Esophagus muscularis mucosa (tissue), 3 donors: ENCODE measurements around the gene MEGF6.

Experiments used
- CTCF ChIP-seq, 3 experiments: fragments of 200-600 bp in 2 of 3; fragments of 450-650 bp in 1 of 3; sonication (generic) in 2 of 3; IDR thresholded peaks; one replicate each; pipeline ENCODE4 v1.5.1; 2017 to 2019; ENCODE audit warnings: antibody characterized with exemption in 3 of 3, mild to moderate bottlenecking in 2 of 3, moderate library complexity in 1 of 3
- POLR2A ChIP-seq: fragments of 450-650 bp; IDR thresholded peaks from one replicate; pipeline ENCODE4 v1.6.1; 2017; ENCODE audit warnings: antibody characterized with exemption, moderate library complexity, mild to moderate bottlenecking, low read depth

- TF ChIP-seq CTCF (IDR thresholded peaks at IDR 0.05) (no peak), POLR2A (no peak)
Measured at GRCh38 chr1:3507636-3508275, 103.6 kb downstream of the MEGF6 start.
